Stimulated activated CD8-positive, alpha-beta memory T cell treated with anti-CD3 and anti-CD28 coated beads, Interleukin-12 subunit alpha, Interleukin-12 subunit beta, amount 100 ng/mL, for 24 hours (primary cell): ENCODE results near the gene ELK3.

ENCODE experiments used
- DNase-seq: peaks from one replicate; pipeline ENCODE4 v3.0.0-alpha.2; 2020; ENCODE audit errors: extremely low read depth

ELK3 gene

GRCh38 chr12:96189781-96190180, 4.4 kb upstream of the ELK3 start:
- DNase-seq = no peak

- DNase-seq = no peak
Measured at GRCh38 chr12:96190413-96191108, 3.6 kb upstream of the ELK3 start.

- no peak for DNase-seq
Measured at GRCh38 chr12:96192926-96193573, 1.1 kb upstream of the ELK3 start.

GRCh38 chr12:96194576-96194889, 358 bp downstream of the ELK3 start:
- DNase-seq = no peak

- peak; percentile 31 for DNase-seq
Measured at GRCh38 chr12:96194971-96195844, 1.0 kb downstream of the ELK3 start.

- DNase-seq = no peak
Measured at GRCh38 chr12:96195845-96196451, 1.8 kb downstream of the ELK3 start.

- DNase-seq = no peak
Measured at GRCh38 chr12:96196781-96197180, 2.6 kb downstream of the ELK3 start.

GRCh38 chr12:96197503-96198272, 3.5 kb downstream of the ELK3 start:
- no peak for DNase-seq

GRCh38 chr12:96198965-96199364, 4.8 kb downstream of the ELK3 start:
- no peak for DNase-seq

- DNase-seq = no peak
Measured at GRCh38 chr12:96199464-96199863, 5.3 kb downstream of the ELK3 start.

GRCh38 chr12:96201272-96202227, 7.4 kb downstream of the ELK3 start:
- no peak for DNase-seq

- no peak for DNase-seq
Measured at GRCh38 chr12:96204381-96204780, 10.2 kb downstream of the ELK3 start.

- no peak for DNase-seq
Measured at GRCh38 chr12:96205908-96206307, 11.7 kb downstream of the ELK3 start.

GRCh38 chr12:96206936-96207662, 12.9 kb downstream of the ELK3 start:
- DNase-seq = no peak

GRCh38 chr12:96208346-96208745, 14.2 kb downstream of the ELK3 start:
- DNase-seq = no peak

GRCh38 chr12:96208801-96209549, 14.8 kb downstream of the ELK3 start:
- DNase-seq = no peak

GRCh38 chr12:96210376-96211055, 16.3 kb downstream of the ELK3 start:
- no peak for DNase-seq

GRCh38 chr12:96211988-96212387, 17.8 kb downstream of the ELK3 start:
- no peak for DNase-seq
